HG03432 (cell line): ENCODE results near the gene BTBD16.

Experiments
- ATAC-seq: cut with Tn5 transposase; IDR thresholded peaks from one replicate; pipeline ENCODE4 v1.9.1; 2021; ENCODE audit warnings: mild to moderate bottlenecking, moderate library complexity; ENCODE audit not compliant: unreplicated experiment

BTBD16 gene

GRCh38 chr10:122269059-122269687 lies 1.9 kb upstream of the BTBD16 start:
- ATAC-seq = no peak

- no peak for ATAC-seq
Observed at GRCh38 chr10:122273966-122274545, 3.0 kb downstream of the BTBD16 start.

- no peak for ATAC-seq
Observed at GRCh38 chr10:122276611-122277208, 5.6 kb downstream of the BTBD16 start.

- no peak for ATAC-seq
Observed at GRCh38 chr10:122277526-122278136, 6.5 kb downstream of the BTBD16 start.

- no peak for ATAC-seq
Observed at GRCh38 chr10:122279725-122280141, 8.6 kb downstream of the BTBD16 start.

GRCh38 chr10:122280156-122280555 lies 9.1 kb downstream of the BTBD16 start:
- no peak for ATAC-seq

- ATAC-seq = no peak
Observed at GRCh38 chr10:122281018-122281626, 10.0 kb downstream of the BTBD16 start.

- no peak for ATAC-seq
Observed at GRCh38 chr10:122281751-122282150, 10.7 kb downstream of the BTBD16 start.

- no peak for ATAC-seq
Observed at GRCh38 chr10:122282253-122282671, 11.2 kb downstream of the BTBD16 start.

- no peak for ATAC-seq
Observed at GRCh38 chr10:122282909-122283308, 11.8 kb downstream of the BTBD16 start.

- ATAC-seq = no peak
Observed at GRCh38 chr10:122285506-122286444, 14.7 kb downstream of the BTBD16 start.

- ATAC-seq = no peak
Observed at GRCh38 chr10:122286867-122287266, 15.8 kb downstream of the BTBD16 start.

GRCh38 chr10:122287570-122287969 lies 16.5 kb downstream of the BTBD16 start:
- no peak for ATAC-seq

- no peak for ATAC-seq
Observed at GRCh38 chr10:122288262-122288661, 17.2 kb downstream of the BTBD16 start.

GRCh38 chr10:122288917-122289316 lies 17.8 kb downstream of the BTBD16 start:
- ATAC-seq = no peak

GRCh38 chr10:122290334-122290733 lies 19.2 kb downstream of the BTBD16 start:
- ATAC-seq = no peak

GRCh38 chr10:122290833-122291532 lies 19.9 kb downstream of the BTBD16 start:
- ATAC-seq = no peak

GRCh38 chr10:122291739-122292138 lies 20.6 kb downstream of the BTBD16 start:
- no peak for ATAC-seq

- no peak for ATAC-seq
Observed at GRCh38 chr10:122292376-122292775, 21.3 kb downstream of the BTBD16 start.
